Measurements from ENCODE around the gene PACSIN1. TPM values are rescaled to one million over a fixed set of nuclear protein-coding genes. Genes with fewer than 3 reads are reported as not detected.

Gene PACSIN1
- total and polyA plus RNA-seq, 5 experiments from 2014 or later = 0.06 to 0.82 (median 0.41) TPM

DNA sequence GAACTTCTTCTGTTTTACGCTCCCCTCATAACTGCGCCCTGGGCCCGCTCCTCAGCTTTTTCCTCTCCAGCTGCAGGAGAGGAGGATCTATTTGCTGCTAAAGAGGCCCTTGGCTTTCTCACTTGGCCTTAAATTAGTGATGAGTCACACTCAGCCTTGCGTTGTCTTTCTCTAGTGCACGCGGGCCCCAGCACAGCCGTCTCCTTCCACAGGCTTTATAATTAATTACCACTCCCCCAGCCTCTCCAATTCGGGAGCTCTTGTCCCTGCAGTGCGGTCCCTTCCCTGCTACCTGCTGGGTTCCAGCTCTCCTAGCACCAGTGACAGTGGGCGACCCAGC lies 25.2 kb downstream of the PACSIN1 start:
- ATAC-seq (no peak), DNase-seq (no peak)
- H3K4me3 Mint-ChIP-seq = no peak overlapping the region
- POLR2A ChIA-PET = no interaction called here
- H3K27me3 Mint-ChIP-seq = peaks cover 0 to 2% (median 0%) of the 10 kb centered on the region in 5 donors
- no peaks in the 10 kb centered on the region for H3K9me3 Mint-ChIP-seq
- H3K36me3 Mint-ChIP-seq = no peaks in the 10 kb centered on the region
- H3K27ac Mint-ChIP-seq = no peak overlapping the region
- H3K4me1 Mint-ChIP-seq = peaks cover 3 to 9% (median 8%) of the 10 kb centered on the region in 4 donors

DNA sequence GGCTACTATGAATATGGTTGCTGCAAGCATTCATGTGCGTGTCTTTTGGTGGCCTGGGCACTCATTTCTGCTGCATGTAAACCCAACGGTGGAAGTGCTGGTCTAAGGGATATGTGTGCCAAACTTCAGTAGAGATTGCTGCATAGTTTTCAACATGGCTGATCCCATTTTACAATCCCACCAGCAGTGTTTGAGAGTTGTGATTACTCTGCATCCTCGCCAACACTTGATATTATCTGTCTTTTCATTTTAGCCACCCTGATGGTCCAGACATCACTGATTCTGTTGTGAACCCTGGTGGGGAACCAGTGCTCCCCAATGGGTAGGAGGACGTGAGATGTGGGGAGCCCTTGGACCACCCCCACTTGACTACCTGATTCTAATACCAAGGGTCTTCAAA lies 27.5 kb downstream of the PACSIN1 start:
- H3K4me1 Mint-ChIP-seq = no peaks in the 10 kb centered on the region
- H3K27ac Mint-ChIP-seq = no peak overlapping the region
- H3K9me3 Mint-ChIP-seq = no peaks in the 10 kb centered on the region
- no peak for ATAC-seq
- POLR2A ChIA-PET = no interaction called here
- H3K4me3 Mint-ChIP-seq = no peak overlapping the region
- no peaks in the 10 kb centered on the region for H3K36me3 Mint-ChIP-seq
- H3K27me3 Mint-ChIP-seq = peaks cover 0 to 3% (median 0%) of the 10 kb centered on the region in 5 donors
- DNase-seq = no peak

DNA sequence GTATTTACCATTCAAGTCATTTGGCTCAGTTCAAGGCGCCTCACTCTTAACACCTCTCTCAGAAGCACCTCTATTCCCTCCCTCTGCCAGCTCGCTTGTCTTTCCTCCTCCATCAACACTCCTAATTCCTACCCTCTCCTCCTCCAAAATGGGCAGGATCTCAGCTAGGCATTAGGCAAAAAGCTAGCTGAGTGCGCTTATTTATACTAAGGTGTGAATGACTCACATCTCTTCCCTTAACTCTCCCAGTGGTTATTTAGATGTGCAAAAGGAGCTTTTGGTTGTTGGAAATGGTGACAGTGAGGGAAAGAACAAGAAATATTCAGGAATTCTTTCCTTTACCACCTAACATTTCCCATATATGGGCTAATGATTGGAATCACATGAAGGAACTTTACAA lies 29.1 kb downstream of the PACSIN1 start:
- ATAC-seq = no peak
- POLR2A ChIA-PET = no interaction called here
- H3K4me1 Mint-ChIP-seq = no peaks in the 10 kb centered on the region
- DNase-seq = no peak
- H3K27ac Mint-ChIP-seq = no peak overlapping the region
- no peak overlapping the region for H3K4me3 Mint-ChIP-seq
- H3K36me3 Mint-ChIP-seq = no peaks in the 10 kb centered on the region
- peaks cover 0 to 3% (median 0%) of the 10 kb centered on the region in 5 donors for H3K27me3 Mint-ChIP-seq
- peaks cover 0 to 9% (median 0%) of the 10 kb centered on the region in 9 donors for H3K9me3 Mint-ChIP-seq

- Mint-ChIP-seq H3K9me3 (peaks cover 0 to 22% (median 0%) of the 10 kb centered on the region in 9 donors), H3K36me3 (no peaks in the 10 kb centered on the region), H3K4me1 (no peaks in the 10 kb centered on the region), H3K27me3 (peaks cover 0 to 3% (median 0%) of the 10 kb centered on the region in 5 donors), H3K27ac (no peak overlapping the region), H3K4me3 (no peak overlapping the region)
- DNase-seq (no peak), ATAC-seq (no peak)
- POLR2A ChIA-PET = no interaction called here
Measured at GRCh38 chr6:34496103-34496685, 30.3 kb downstream of the PACSIN1 start.

DNA sequence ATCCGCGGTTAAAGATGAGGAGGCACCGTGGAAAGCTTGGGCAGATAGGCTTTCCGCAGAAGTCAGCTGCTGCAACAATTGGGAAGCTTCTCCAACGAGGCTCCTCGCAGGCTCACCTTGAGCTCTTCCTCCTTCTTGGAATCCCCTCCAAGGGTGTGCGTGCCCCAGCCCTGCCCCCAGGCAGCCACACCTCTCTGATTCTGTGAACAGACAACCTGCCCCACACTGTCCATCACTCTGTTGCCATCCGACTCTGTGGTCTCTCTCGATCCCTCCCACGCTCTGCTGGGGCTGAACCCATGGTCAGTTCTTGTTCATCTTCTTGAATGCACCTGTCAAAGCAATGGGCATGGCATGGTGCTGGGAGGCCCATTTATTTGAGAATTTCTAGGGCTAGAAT lies 31.5 kb downstream of the PACSIN1 start:
- H3K36me3 Mint-ChIP-seq = peaks cover 0 to 2% (median 0%) of the 10 kb centered on the region in 3 donors
- H3K27me3 Mint-ChIP-seq = peaks cover 0 to 3% (median 0%) of the 10 kb centered on the region in 5 donors
- POLR2A ChIA-PET = no interaction called here
- DNase-seq (no peak), ATAC-seq (no peak)
- peak overlapping the region in 1 of 10 donors; percentile 47 for H3K27ac Mint-ChIP-seq
- H3K4me1 Mint-ChIP-seq = no peaks in the 10 kb centered on the region
- H3K9me3 Mint-ChIP-seq = peaks cover 0 to 25% (median 2%) of the 10 kb centered on the region in 9 donors
- H3K4me3 Mint-ChIP-seq = no peak overlapping the region

DNA sequence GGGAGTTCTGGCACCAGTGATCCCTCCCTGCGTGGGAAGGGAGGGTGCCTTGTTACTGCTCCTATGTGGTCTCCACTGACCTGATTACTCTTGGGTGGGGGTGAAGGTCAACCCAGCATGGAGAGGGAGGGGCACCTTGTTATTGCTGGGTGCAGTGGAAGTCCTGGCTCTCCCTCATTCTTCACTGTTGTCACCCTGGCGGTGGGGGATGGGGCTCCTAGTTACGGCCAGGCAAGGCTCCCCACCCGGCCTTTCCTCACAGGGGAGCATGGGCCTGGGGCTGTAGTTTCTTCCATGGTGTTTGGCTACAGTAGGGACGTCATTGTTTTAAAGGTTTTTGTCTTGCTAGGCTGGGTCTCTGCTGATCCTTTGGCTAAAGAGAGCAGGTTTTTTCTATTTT lies 40.8 kb downstream of the PACSIN1 start:
- H3K27ac Mint-ChIP-seq = peak overlapping the region in 1 of 10 donors; percentile 20
- no peak overlapping the region for H3K4me3 Mint-ChIP-seq
- H3K9me3 Mint-ChIP-seq = peaks cover 0 to 12% (median 4%) of the 10 kb centered on the region in 9 donors
- no peaks in the 10 kb centered on the region for H3K4me1 Mint-ChIP-seq
- ATAC-seq (no peak), DNase-seq (no peak)
- H3K36me3 Mint-ChIP-seq = peaks cover 0 to 4% (median 2%) of the 10 kb centered on the region in 3 donors
- POLR2A ChIA-PET = no interaction called here
- H3K27me3 Mint-ChIP-seq = peaks cover 0 to 2% (median 1%) of the 10 kb centered on the region in 5 donors

DNA sequence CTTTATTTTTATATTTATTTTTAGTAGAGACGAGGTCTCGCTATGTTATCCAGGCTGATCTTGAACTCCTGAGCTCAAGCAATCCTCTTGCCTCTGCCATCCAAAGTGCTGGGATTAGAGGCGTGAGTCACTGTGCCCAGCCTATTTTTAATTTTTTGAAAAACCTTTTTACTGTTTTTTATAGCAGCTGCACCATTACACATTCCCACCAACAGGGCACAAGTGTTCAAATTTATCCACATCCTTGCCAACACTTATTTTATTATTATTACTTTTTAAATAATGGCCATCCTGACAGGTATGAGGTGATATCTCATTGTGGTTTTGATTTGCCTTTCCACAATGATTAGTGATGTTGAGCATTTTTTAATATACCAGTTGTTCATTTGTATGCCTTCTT lies 42.5 kb downstream of the PACSIN1 start:
- POLR2A ChIA-PET = no interaction called here
- Mint-ChIP-seq H3K27me3 (peaks cover 0 to 4% (median 1%) of the 10 kb centered on the region in 5 donors), H3K36me3 (peaks cover 0 to 4% (median 0%) of the 10 kb centered on the region in 3 donors), H3K4me3 (no peak overlapping the region), H3K9me3 (peaks cover 0 to 7% (median 4%) of the 10 kb centered on the region in 9 donors), H3K4me1 (no peaks in the 10 kb centered on the region), H3K27ac (no peak overlapping the region)
- DNase-seq (no peak), ATAC-seq (no peak)

GRCh38 chr6:34509782-34510181 lies 43.9 kb downstream of the PACSIN1 start:
- DNase-seq (no peak), ATAC-seq (no peak)
- no peak overlapping the region for H3K27ac Mint-ChIP-seq
- no peak overlapping the region for H3K4me3 Mint-ChIP-seq
- peaks cover 0 to 4% (median 0%) of the 10 kb centered on the region in 3 donors for H3K36me3 Mint-ChIP-seq
- H3K27me3 Mint-ChIP-seq = peaks cover 0 to 14% (median 7%) of the 10 kb centered on the region in 5 donors
- POLR2A ChIA-PET = no interaction called here
- H3K9me3 Mint-ChIP-seq = peaks cover 0 to 7% (median 4%) of the 10 kb centered on the region in 9 donors
- no peaks in the 10 kb centered on the region for H3K4me1 Mint-ChIP-seq

GRCh38 chr6:34510299-34510698 lies 44.4 kb downstream of the PACSIN1 start:
- no peak for ATAC-seq
- no peaks in the 10 kb centered on the region for H3K4me1 Mint-ChIP-seq
- H3K27ac Mint-ChIP-seq = no peak overlapping the region
- peaks cover 0 to 4% (median 0%) of the 10 kb centered on the region in 3 donors for H3K36me3 Mint-ChIP-seq
- no peak overlapping the region for H3K4me3 Mint-ChIP-seq
- H3K27me3 Mint-ChIP-seq = peaks cover 0 to 14% (median 7%) of the 10 kb centered on the region in 5 donors
- H3K9me3 Mint-ChIP-seq = peaks cover 0 to 7% (median 4%) of the 10 kb centered on the region in 9 donors
- DNase-seq = peak in 1 of 10 donors; percentile 50
- POLR2A ChIA-PET = no interaction called here

DNA sequence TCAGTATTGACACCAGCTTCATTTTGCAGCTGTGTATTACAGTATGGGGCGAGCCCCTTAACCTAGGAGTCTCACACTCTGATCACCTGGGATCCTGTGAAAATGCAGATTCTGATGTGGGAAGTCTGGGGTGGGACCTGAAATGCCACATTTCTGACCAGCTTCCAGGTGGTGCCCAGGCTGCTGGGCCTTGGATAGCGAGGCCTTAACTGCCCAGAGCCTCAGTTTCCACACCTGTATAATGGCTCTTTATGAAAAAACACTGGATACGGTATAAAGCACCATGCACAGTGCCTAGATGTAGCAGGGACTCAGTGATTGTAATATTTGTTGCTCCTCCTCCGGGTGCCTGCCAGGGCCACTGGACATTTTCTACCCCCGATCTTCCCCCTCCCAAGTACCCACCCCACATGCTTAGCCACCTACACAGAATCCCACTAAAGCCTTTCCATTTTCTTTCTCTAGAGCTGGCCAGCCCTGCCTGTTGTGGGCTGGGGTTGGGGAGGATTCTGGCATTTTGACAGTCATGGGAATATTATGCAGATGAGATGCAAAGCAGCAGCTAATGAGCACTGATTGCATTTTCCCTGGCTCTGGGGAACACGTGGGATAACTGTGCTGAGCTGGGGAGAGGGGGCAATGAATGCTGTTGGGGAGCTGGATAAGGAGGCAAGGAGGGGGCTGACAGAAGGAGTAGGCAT lies 45.5 kb downstream of the PACSIN1 start:
- ATAC-seq = no peak
- H3K4me1 Mint-ChIP-seq = no peaks in the 10 kb centered on the region
- peak overlapping the region in 1 of 10 donors; percentile 35 for H3K27ac Mint-ChIP-seq
- peaks cover 0 to 4% (median 0%) of the 10 kb centered on the region in 3 donors for H3K36me3 Mint-ChIP-seq
- H3K9me3 Mint-ChIP-seq = peaks cover 0 to 7% (median 4%) of the 10 kb centered on the region in 9 donors
- no peak overlapping the region for H3K4me3 Mint-ChIP-seq
- POLR2A ChIA-PET = no interaction called here
- DNase-seq = peak in 1 of 10 donors; percentile 18
- peaks cover 0 to 14% (median 7%) of the 10 kb centered on the region in 5 donors for H3K27me3 Mint-ChIP-seq

GRCh38 chr6:34511915-34512737 lies 46.2 kb downstream of the PACSIN1 start:
- peaks cover 0 to 7% (median 4%) of the 10 kb centered on the region in 9 donors for H3K9me3 Mint-ChIP-seq
- peaks cover 0 to 4% (median 0%) of the 10 kb centered on the region in 3 donors for H3K36me3 Mint-ChIP-seq
- peak overlapping the region in 3 of 10 donors; percentile 35 to 54 (median 37) for H3K27ac Mint-ChIP-seq
- no peaks in the 10 kb centered on the region for H3K4me1 Mint-ChIP-seq
- peaks cover 0 to 20% (median 7%) of the 10 kb centered on the region in 5 donors for H3K27me3 Mint-ChIP-seq
- H3K4me3 Mint-ChIP-seq = no peak overlapping the region
- ATAC-seq = no peak
- peak in 1 of 10 donors; percentile 53 for DNase-seq
- POLR2A ChIA-PET = no interaction called here

DNA sequence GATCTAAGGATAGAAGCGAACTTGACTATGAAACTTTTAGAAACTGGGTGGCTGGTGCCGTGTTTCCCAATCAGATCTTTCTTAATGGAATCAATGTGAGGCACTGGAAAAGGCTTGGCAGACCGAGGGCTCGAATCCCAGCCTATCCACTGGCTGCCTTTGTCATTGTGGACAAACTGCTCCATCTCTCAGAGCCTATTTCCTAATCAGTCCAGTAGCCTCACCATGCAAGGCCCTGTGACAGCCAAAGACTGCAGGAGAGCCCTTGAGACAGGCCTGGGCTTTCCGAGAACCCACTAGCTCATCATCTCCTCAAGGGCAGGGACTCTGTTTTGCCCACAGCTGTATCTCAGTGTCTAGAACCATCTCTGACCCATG lies 46.9 kb downstream of the PACSIN1 start:
- Mint-ChIP-seq H3K36me3 (peaks cover 0 to 4% (median 0%) of the 10 kb centered on the region in 3 donors), H3K4me1 (no peaks in the 10 kb centered on the region), H3K9me3 (peaks cover 0 to 7% (median 4%) of the 10 kb centered on the region in 9 donors), H3K4me3 (no peak overlapping the region), H3K27ac (no peak overlapping the region), H3K27me3 (peaks cover 0 to 24% (median 7%) of the 10 kb centered on the region in 5 donors)
- ATAC-seq (no peak), DNase-seq (peak in 1 of 10 donors; percentile 18)
- POLR2A ChIA-PET = no interaction called here

DNA sequence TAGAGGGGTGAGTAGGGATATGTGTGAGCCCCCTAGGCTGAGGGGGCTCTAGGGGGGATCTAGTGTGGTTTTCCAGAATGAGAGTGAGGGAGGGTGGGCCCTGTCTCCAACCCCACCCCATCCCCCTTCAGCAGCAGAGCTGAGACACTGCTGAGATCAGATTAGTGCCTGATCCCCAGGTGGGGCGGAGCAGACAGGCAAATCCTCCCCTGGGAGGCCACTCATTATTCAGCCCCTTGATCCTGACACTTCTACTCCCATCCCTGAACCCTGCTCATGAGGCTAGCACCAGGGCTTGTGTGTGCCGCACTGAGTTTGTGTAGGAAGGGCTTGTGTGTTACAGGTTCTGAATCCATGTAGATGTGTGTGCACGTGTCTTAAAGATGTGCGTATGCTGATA lies 47.8 kb downstream of the PACSIN1 start:
- H3K27ac Mint-ChIP-seq = no peak overlapping the region
- no peak overlapping the region for H3K4me3 Mint-ChIP-seq
- peaks cover 0 to 7% (median 4%) of the 10 kb centered on the region in 9 donors for H3K9me3 Mint-ChIP-seq
- ATAC-seq (no peak), DNase-seq (peak in 1 of 10 donors; percentile 57)
- H3K4me1 Mint-ChIP-seq = no peaks in the 10 kb centered on the region
- peaks cover 0 to 24% (median 7%) of the 10 kb centered on the region in 5 donors for H3K27me3 Mint-ChIP-seq
- peaks cover 0 to 4% (median 0%) of the 10 kb centered on the region in 3 donors for H3K36me3 Mint-ChIP-seq
- POLR2A ChIA-PET = no interaction called here

All from naive thymus-derived CD8-positive, alpha-beta T cell (primary cell).